IPS-NIHi11 (cell line): ENCODE data around the gene PILRA.
"Not testable (repeated sequence)": the region's sequence is repeated elsewhere in the genome, so short reads cannot be mapped to it uniquely, and the experiment has no call there.

Experiments used
- DNase-seq: peaks from one replicate; pipeline ENCODE4 v3.0.0; 2012; ENCODE audit warnings: mixed read lengths, low spot score

PILRA gene

DNA sequence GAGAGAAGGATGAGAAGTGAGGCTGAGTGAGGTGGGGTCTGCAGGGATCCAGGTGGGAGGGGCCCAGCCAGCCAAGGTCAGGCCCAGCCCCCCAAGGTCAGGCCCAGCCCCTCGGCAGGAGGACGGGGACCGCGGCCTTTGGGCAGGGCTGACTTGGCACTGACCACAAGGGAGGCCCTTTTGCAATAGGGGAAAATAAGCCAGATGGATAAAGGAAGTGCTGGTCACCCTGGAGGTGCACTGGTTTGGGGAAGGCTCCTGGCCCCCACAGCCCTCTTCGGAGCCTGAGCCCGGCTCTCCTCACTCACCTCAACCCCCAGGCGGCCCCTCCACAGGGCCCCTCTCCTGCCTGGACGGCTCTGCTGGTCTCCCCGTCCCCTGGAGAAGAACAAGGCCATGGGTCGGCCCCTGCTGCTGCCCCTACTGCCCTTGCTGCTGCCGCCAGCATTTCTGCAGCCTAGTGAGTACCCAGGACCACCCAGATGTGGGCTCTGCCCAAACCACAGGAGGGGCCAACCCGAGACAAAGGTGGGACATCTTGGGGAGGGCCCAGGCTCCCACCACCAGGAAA is at the start of gene PILRA:
TSS of gene PILRA (plus strand) at position 227 of the 571 bp plus-strand sequence. CDS start at position 397, 170 bp downstream.
- DNase-seq = no peak

DNA sequence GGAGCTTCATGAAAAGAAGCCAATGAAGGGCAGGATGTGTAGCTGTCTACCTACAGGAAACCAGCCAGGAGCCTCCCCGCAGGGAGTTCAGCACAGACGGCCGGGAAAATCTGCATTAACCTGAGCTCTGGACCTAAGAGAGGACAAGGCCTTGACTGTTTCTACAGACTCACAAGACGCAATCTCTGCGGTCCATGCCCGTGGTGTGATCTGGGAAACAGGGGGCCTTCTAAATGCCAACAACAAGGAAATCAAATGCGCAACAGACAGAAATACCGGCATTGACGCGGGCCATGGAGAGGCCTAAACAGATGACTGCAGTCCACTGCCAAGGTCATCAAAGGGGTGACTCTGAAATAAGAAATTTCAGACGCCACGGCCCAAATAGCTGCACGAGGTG is 49.1 kb upstream of the PILRA start:
- not testable (repeated sequence) for DNase-seq

- not testable (repeated sequence) for DNase-seq
These were observed 47.6 kb upstream of the PILRA start for GRCh38 chr7:100325671-100326070.

GRCh38 chr7:100326914-100327313 is 46.4 kb upstream of the PILRA start:
- DNase-seq = not testable (repeated sequence)

DNA sequence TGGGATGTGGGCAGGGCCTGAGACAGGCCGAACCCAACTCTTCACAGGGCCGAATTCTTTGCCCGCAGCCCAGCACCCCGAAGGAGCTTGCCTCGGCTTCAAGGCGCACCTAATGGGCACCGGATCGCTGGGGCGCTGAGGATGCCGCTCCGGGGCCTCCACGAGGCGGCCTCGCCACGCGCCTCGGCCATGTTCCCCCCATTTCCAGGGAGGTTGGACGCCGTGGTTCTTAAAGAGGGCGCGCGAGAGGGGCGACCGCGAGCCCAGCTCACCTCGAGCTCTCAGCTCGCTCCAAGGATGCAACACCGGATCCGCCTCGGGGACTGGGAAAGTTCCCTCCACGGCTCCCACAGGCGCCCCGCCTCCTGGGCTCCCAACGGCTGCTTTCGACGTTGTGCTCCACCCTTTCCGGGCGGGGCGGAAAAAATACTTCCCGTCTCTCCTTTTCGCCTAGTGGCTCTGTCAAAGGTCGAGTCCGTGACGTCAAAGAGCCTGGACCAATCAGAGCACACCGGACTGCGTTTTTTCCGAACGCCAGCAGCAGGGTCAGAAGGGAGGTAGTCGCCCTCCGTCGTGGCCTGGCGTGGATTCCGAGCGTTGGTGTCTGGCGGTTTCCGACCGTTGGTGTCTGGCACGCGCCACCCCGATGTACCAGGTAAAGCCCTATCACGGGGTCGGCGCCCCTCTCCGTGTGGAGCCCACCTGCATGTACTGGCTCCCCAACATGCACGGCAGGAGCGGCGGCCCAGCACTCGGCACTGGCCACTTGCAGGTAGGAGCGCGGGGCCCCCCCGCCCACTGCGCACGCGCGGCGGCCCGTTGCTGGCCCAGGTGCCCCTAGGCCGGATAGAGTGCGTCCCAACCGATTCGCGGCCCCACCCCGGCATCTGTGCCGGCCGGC is 37.5 kb upstream of the PILRA start:
- peak; percentile 83 for DNase-seq

- DNase-seq = not testable (repeated sequence)
These were observed 35.1 kb upstream of the PILRA start for GRCh38 chr7:100338083-100338696.

DNA sequence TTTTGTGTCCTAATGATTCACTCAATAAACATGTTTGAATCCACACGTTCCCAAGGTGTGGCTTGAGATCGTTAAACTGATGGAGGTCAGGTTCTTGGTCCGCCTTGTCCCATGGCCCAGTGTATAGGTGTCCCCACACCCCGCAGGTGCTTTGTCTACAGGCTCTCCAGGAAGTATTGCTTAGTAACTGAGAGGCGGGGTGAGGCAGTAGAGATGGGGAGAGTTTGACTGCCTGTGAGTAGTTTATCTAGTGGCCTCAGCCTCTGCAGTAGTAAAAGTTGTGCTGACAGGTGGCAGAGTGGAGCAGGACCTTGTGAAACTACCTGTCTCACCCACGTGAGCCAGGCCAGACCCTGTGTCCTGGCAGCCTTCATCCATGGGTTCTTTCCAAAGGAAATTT is 32.0 kb upstream of the PILRA start:
- DNase-seq = not testable (repeated sequence)

DNA sequence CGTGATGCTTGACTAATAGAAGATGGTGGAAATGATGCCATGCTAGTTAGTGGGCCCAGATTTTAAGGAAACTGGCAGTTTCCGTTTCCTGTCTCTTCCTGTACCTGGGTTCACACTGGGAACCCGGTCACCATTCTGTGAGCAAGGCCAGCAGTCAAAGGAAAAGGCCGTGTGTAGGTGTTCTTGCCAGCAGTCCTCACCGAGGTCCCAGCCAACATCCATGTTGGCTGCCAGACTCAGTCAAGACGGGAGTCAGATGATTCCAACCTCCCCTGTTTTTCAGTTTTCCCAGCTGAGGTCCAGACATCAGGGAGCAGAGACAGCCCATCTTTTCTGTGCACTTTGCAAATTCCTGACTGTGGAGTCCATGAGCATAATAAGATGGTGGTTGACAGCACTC is 30.5 kb upstream of the PILRA start:
- no peak for DNase-seq

- DNase-seq = not testable (repeated sequence)
These were observed 29.1 kb upstream of the PILRA start for GRCh38 chr7:100344124-100344559.

DNA sequence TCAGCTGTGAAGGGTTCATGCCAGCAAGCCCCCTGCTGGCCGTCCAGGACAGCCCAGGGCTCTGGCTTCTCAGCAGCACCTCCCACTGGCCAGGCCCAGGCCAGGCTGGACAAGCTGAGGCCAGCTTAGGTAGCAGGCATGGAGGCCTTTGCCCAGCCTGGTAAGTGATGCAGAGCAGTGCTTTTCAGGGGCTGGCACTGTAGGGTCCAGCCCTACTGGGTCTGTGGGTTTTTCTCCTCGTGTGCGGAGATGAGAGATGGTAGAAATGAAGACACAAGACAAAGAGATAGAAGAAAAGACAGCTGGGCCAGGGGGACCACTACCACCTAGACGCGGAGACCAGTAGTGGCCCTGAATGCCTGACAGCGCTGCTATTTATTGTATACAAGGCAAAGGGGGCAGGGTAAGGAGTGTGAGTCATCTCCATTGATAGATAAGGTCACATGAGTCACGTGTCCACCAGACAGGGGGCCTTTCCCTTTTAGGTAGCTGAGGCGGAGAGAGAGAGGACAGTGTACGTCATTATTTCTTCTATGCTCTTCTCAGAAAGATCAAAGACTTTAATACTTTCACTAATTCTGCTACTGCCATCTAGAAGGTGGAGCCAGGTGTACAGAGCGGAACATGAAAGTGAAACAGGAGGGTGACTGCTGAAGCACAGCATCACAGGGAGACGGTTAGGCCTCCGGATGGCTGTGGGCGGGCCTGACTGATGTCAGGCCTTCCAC is 28.6 kb upstream of the PILRA start:
- DNase-seq = not testable (repeated sequence)

DNA sequence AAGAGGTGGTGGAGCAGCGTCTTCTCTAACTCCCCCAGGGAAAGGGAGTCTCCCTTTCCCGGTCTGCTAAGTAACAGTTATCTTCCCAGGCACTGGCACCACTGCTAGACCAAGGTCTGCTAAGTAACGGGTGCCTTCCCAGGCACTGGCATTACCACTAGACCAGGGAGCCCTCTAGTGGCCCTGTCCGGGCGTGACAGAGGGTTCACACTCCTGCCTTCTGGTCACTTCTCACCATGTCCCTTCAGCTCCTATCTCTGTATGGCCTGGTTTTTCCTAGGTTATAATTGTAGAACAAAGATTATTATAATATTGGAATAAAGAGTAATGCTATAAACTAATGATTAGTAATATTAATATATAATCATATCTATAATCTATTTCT is 28.0 kb upstream of the PILRA start:
- DNase-seq = not testable (repeated sequence)

- no peak for DNase-seq
These were observed 26.4 kb upstream of the PILRA start for GRCh38 chr7:100346921-100347320.

DNA sequence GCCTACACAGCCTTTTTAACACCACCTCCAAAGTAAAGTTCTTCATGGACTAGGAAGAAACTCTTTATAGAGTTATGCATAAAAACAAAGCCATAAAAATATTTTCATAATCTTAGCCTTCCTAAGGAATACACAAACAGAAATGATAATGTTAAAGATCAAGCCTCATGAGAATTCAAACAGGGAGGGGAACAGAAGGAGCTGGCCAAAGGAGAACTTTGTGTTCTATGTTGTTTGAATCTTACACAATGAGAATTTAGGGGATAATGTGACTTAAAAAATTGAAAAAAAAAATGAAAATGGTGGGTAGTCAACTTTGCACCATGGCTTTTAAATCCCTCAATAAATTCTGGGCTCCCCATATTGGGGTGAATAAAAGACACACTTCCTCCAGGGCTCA is 24.5 kb upstream of the PILRA start:
- no peak for DNase-seq

- no peak for DNase-seq
These were observed 23.5 kb upstream of the PILRA start for GRCh38 chr7:100349757-100350156.

DNA sequence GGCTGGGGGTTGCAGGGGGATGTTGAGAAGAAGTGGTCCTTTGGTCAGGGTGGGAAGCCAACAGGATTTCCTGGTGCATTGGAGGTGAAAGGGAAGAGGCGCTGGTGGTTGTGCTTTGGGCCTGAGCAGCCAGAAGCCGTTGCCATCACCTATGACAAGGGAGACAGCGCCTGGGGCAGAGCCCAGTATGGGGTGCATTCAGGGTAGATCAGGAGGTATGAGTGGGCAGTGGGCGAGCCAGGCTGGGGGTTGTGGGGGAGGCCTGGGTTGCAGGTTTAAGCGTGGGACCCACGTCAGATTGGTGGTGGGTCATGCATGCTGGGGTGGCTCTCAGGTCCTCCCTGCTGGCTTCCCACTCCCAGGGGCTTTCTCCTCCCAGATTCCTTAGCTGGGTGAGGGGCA is 21.6 kb upstream of the PILRA start:
- no peak for DNase-seq

- not testable (repeated sequence) for DNase-seq
These were observed 21.0 kb upstream of the PILRA start for GRCh38 chr7:100352230-100352781.

- DNase-seq = no peak
These were observed 20.2 kb upstream of the PILRA start for GRCh38 chr7:100352984-100353684.

- DNase-seq = no peak
These were observed 19.5 kb upstream of the PILRA start for GRCh38 chr7:100353685-100354330.

GRCh38 chr7:100356416-100357068 is 16.7 kb upstream of the PILRA start:
- DNase-seq = no peak

- DNase-seq = no peak
These were observed 16.1 kb upstream of the PILRA start for GRCh38 chr7:100357131-100357561.
